HG03045 (cell line): ENCODE measurements around the gene SSR1.
"Not testable (repeated sequence)": the region's sequence is repeated elsewhere in the genome, so short reads cannot be mapped to it uniquely, and the experiment has no call there.

Experiments used
- ATAC-seq: cut with Tn5 transposase; IDR thresholded peaks from one replicate; pipeline ENCODE4 v1.9.1; 2021; ENCODE audit warnings: mild to moderate bottlenecking, moderate library complexity; ENCODE audit not compliant: unreplicated experiment

Gene SSR1

GRCh38 chr6:7312616-7313504, at the start of gene SSR1:
TSS of gene SSR1 (minus strand) at chr6:7313199. CDS start at chr6:7313120, 79 bp downstream.
- peak; percentile 92 for ATAC-seq

GRCh38 chr6:7351916-7352315, 38.9 kb upstream of the SSR1 start:
- not testable (repeated sequence) for ATAC-seq

- ATAC-seq, result not testable (repeated sequence)
Measured at GRCh38 chr6:7350591-7350990, 37.6 kb upstream of the SSR1 start.

GRCh38 chr6:7347551-7347997, 34.6 kb upstream of the SSR1 start:
- not testable (repeated sequence) for ATAC-seq

- ATAC-seq, result not testable (repeated sequence)
Measured at GRCh38 chr6:7344773-7345450, 31.9 kb upstream of the SSR1 start.

- no peak for ATAC-seq
Measured at GRCh38 chr6:7343546-7344475, 30.8 kb upstream of the SSR1 start.

- ATAC-seq, result no peak
Measured at GRCh38 chr6:7341989-7342742, 29.2 kb upstream of the SSR1 start.

GRCh38 chr6:7341271-7341670, 28.3 kb upstream of the SSR1 start:
- ATAC-seq, result no peak

- not testable (repeated sequence) for ATAC-seq
Measured at GRCh38 chr6:7339007-7339732, 26.2 kb upstream of the SSR1 start.

- ATAC-seq, result no peak
Measured at GRCh38 chr6:7338031-7338430, 25.0 kb upstream of the SSR1 start.

GRCh38 chr6:7335519-7335918, 22.5 kb upstream of the SSR1 start:
- ATAC-seq, result no peak

- no peak for ATAC-seq
Measured at GRCh38 chr6:7334685-7335084, 21.7 kb upstream of the SSR1 start.

GRCh38 chr6:7332090-7332745, 19.2 kb upstream of the SSR1 start:
- ATAC-seq, result no peak

GRCh38 chr6:7331452-7331851, 18.5 kb upstream of the SSR1 start:
- no peak for ATAC-seq

GRCh38 chr6:7328243-7328642, 15.2 kb upstream of the SSR1 start:
- no peak for ATAC-seq

GRCh38 chr6:7325750-7326149, 12.8 kb upstream of the SSR1 start:
- no peak for ATAC-seq

- ATAC-seq, result no peak
Measured at GRCh38 chr6:7324520-7324919, 11.5 kb upstream of the SSR1 start.

- no peak for ATAC-seq
Measured at GRCh38 chr6:7323074-7323473, 10.1 kb upstream of the SSR1 start.

GRCh38 chr6:7321866-7322265, 8.9 kb upstream of the SSR1 start:
- not testable (repeated sequence) for ATAC-seq
